ENCODE data around the gene AGTRAP.

DNA sequence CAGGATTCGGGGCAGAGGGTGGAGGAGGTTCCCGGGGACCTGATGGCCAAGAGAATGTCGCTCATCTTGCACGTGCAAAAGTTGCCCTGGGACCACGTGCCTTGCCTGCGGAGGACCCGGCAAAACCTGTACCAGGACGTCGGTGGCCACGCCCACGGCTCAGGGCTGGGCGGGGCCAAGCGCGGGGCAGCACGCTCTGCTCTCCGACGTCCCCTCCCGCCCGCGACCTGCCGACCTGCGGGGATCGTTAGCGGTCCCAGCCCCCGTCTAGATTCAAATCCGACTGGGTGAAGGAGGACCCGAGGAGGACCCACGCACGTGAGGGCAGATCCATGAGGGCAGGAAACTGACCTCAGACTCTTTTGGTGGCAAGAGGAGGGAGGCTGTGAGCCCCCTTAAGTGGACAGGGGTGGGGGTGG lies 26.1 kb downstream of the AGTRAP start, which contains the start of gene C1orf167:
- TF ChIP-seq SIN3A (IDR thresholded peaks at IDR 0.05; ENCODE audit: borderline replicate concordance, insufficient read depth, low read depth, low read length): no peak
- TF ChIP-seq, protein P1, sequence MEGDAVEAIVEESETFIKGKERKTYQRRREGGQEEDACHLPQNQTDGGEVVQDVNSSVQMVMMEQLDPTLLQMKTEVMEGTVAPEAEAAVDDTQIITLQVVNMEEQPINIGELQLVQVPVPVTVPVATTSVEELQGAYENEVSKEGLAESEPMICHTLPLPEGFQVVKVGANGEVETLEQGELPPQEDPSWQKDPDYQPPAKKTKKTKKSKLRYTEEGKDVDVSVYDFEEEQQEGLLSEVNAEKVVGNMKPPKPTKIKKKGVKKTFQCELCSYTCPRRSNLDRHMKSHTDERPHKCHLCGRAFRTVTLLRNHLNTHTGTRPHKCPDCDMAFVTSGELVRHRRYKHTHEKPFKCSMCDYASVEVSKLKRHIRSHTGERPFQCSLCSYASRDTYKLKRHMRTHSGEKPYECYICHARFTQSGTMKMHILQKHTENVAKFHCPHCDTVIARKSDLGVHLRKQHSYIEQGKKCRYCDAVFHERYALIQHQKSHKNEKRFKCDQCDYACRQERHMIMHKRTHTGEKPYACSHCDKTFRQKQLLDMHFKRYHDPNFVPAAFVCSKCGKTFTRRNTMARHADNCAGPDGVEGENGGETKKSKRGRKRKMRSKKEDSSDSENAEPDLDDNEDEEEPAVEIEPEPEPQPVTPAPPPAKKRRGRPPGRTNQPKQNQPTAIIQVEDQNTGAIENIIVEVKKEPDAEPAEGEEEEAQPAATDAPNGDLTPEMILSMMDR (IDR thresholded peaks at IDR 0.05): no peak
- TF ChIP-seq POLR2AphosphoS5 (IDR thresholded peaks at IDR 0.05; ENCODE audit: low read depth, low read length): no peak

Data from Panc1 (cell line).